Activated T-cell treated with anti-CD3 and anti-CD28 coated beads, Interleukin-2, amount 50 U/mL, for 72 hours (primary cell): ENCODE measurements around the gene SLC17A5. TPM values are rescaled to one million over a fixed set of nuclear protein-coding genes. Genes with fewer than 3 reads are reported as not detected.
"Not testable (repeated sequence)": the region's sequence is repeated elsewhere in the genome, so short reads cannot be mapped to it uniquely, and the experiment has no call there.

ENCODE experiments used
- ATAC-seq, 2 donors: fragments of 150-1000 bp; cut with Tn5 transposase; replicated peaks in 1 of 2; 2 replicates each; pipeline ENCODE4 v1.10.0; 2021; ENCODE audit warnings: moderate library complexity in 2 of 2, mild to moderate bottlenecking in 1 of 2
- DNase-seq, 2 donors: peaks; one replicate each; pipeline ENCODE4 v3.0.0; 2021 to 2022; ENCODE audit warnings: mixed read lengths in 1 of 2
- H3K27ac Mint-ChIP-seq: one replicate; pipeline ENCODE4 v1.8.0; 2022; ENCODE audit warnings: mild to moderate bottlenecking, moderate library complexity, mixed read lengths
- H3K27me3 Mint-ChIP-seq: one replicate; pipeline ENCODE4 v1.8.0; 2022; ENCODE audit warnings: low read depth, mixed read lengths
- H3K36me3 Mint-ChIP-seq, 2 donors: one replicate each; pipeline ENCODE4 v1.8.0; 2022; ENCODE audit warnings: mixed read lengths in 2 of 2, mild to moderate bottlenecking in 1 of 2; ENCODE audit not compliant: insufficient read depth in 2 of 2
- H3K4me1 Mint-ChIP-seq: one replicate; pipeline ENCODE4 v1.8.0; 2022; ENCODE audit warnings: low read depth, mixed read lengths
- H3K4me3 Mint-ChIP-seq, 2 donors: one replicate each; pipeline ENCODE4 v1.8.0; 2022; ENCODE audit warnings: mild to moderate bottlenecking in 2 of 2, mixed read lengths in 2 of 2, moderate library complexity in 2 of 2
- H3K9me3 Mint-ChIP-seq, 2 donors: one replicate each; pipeline ENCODE4 v1.8.0; 2022; ENCODE audit warnings: mixed read lengths in 2 of 2
- total RNA-seq, 2 donors: library from RNA; stranded (reverse); gene quantifications; one replicate each; pipeline ENCODE4 v1.2.3, GENCODE V29; 2022

The SLC17A5 gene
- total RNA-seq, 2 donors from 2014 or later: 3.2 to 4.7 TPM

- no peak for ATAC-seq
- no peak for DNase-seq
- no peaks in the 10 kb centered on the region for H3K9me3 Mint-ChIP-seq
- H3K4me1 Mint-ChIP-seq: peaks cover 3% of the 10 kb centered on the region
- no peak overlapping the region for H3K27ac Mint-ChIP-seq
- H3K4me3 Mint-ChIP-seq: no peak overlapping the region
- no peaks in the 10 kb centered on the region for H3K36me3 Mint-ChIP-seq
- no peaks in the 10 kb centered on the region for H3K27me3 Mint-ChIP-seq
Measured at GRCh38 chr6:73565767-73566485, 87.9 kb downstream of the SLC17A5 start.

GRCh38 chr6:73564578-73565345 is 89.0 kb downstream of the SLC17A5 start:
- no peaks in the 10 kb centered on the region for H3K9me3 Mint-ChIP-seq
- no peaks in the 10 kb centered on the region for H3K36me3 Mint-ChIP-seq
- DNase-seq (no peak), ATAC-seq (no peak)
- H3K27me3 Mint-ChIP-seq: no peaks in the 10 kb centered on the region
- peaks cover 14% of the 10 kb centered on the region for H3K4me1 Mint-ChIP-seq
- no peak overlapping the region for H3K27ac Mint-ChIP-seq
- no peak overlapping the region for H3K4me3 Mint-ChIP-seq

GRCh38 chr6:73562558-73562957 is 91.2 kb downstream of the SLC17A5 start:
- H3K27me3 Mint-ChIP-seq: no peaks in the 10 kb centered on the region
- ATAC-seq (no peak), DNase-seq (no peak)
- no peak overlapping the region for H3K4me3 Mint-ChIP-seq
- H3K27ac Mint-ChIP-seq: no peak overlapping the region
- H3K4me1 Mint-ChIP-seq: peaks cover 26% of the 10 kb centered on the region
- no peaks in the 10 kb centered on the region for H3K36me3 Mint-ChIP-seq
- H3K9me3 Mint-ChIP-seq: no peaks in the 10 kb centered on the region

- Mint-ChIP-seq H3K9me3 (no peaks in the 10 kb centered on the region), H3K4me3 (peak overlapping the region; percentile 53 to 59), H3K4me1 (peaks cover 30% of the 10 kb centered on the region), H3K36me3 (no peaks in the 10 kb centered on the region), H3K27me3 (no peaks in the 10 kb centered on the region), H3K27ac (no peak overlapping the region)
- no peak for ATAC-seq
- DNase-seq: no peak
Measured at GRCh38 chr6:73560853-73561407, 92.9 kb downstream of the SLC17A5 start.

DNA sequence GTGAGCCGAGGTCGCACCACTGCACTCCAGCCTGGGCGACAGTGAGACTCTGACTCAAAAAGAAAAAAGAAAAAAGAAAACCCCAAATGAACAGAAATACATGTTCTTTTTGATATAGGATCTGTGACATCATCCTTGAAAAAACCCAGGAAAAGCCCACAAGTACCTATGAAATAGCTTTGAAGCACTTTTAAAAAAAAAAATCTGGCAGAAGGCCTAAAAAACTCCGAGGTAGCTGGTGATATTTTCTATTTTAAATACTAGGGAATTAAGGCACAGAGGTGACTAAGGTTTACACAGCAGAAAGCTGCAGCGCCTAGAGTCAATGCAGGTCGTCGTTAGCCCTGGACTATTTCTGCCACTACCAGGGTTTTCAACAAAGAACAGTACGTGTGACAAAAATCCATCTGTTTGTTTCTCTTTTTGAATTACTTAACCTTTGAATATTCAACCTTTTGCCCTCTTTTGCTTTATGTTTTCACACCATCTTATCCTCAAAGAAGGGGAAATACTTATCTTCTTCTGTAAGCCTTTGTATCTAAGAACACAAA is 93.5 kb downstream of the SLC17A5 start:
- no peaks in the 10 kb centered on the region for H3K9me3 Mint-ChIP-seq
- no peaks in the 10 kb centered on the region for H3K27me3 Mint-ChIP-seq
- peaks cover 32% of the 10 kb centered on the region for H3K4me1 Mint-ChIP-seq
- ATAC-seq (peak; percentile 46 to 55), DNase-seq (no peak)
- no peaks in the 10 kb centered on the region for H3K36me3 Mint-ChIP-seq
- no peak overlapping the region for H3K27ac Mint-ChIP-seq
- H3K4me3 Mint-ChIP-seq: peak overlapping the region in 1 of 2 donors; percentile 53

GRCh38 chr6:73559399-73559794 is 94.4 kb downstream of the SLC17A5 start:
- H3K27me3 Mint-ChIP-seq, H3K36me3 Mint-ChIP-seq, H3K9me3 Mint-ChIP-seq, ATAC-seq, H3K4me3 Mint-ChIP-seq, H3K27ac Mint-ChIP-seq, DNase-seq: not testable (repeated sequence)
- peaks cover 32% of the 10 kb centered on the region for H3K4me1 Mint-ChIP-seq

GRCh38 chr6:73558624-73559398 is 95.0 kb downstream of the SLC17A5 start:
- Mint-ChIP-seq H3K27me3 (no peaks in the 10 kb centered on the region), H3K9me3 (no peaks in the 10 kb centered on the region), H3K4me1 (peaks cover 32% of the 10 kb centered on the region), H3K27ac (no peak overlapping the region), H3K4me3 (no peak overlapping the region), H3K36me3 (no peaks in the 10 kb centered on the region)
- no peak for ATAC-seq
- DNase-seq: no peak

DNA sequence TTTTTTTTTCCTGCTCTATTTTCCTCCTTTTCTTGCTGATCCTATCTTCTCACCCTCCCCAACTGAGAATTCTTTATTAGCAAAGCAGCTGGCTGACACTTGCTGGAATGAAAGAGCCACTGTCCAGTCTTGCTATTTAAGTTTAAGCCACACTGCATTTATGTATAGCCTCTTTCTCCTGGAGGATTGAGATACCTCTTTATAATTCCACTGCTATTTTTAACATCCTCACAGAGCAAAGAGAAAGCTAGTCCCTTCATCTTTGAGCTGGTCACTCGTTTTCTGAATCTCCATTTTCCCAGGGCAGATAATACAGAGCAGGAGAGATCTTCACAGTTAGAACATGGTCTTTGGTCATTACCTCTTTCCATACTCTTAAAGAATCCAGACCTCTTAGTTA is 97.0 kb downstream of the SLC17A5 start:
- Mint-ChIP-seq H3K9me3 (no peaks in the 10 kb centered on the region), H3K4me1 (peaks cover 32% of the 10 kb centered on the region), H3K27me3 (no peaks in the 10 kb centered on the region), H3K36me3 (no peaks in the 10 kb centered on the region), H3K4me3 (no peak overlapping the region), H3K27ac (no peak overlapping the region)
- no peak for DNase-seq
- ATAC-seq: no peak

- not testable (repeated sequence) for H3K36me3 Mint-ChIP-seq, H3K4me3 Mint-ChIP-seq, DNase-seq, H3K27me3 Mint-ChIP-seq, H3K9me3 Mint-ChIP-seq, H3K27ac Mint-ChIP-seq, ATAC-seq
- H3K4me1 Mint-ChIP-seq: peaks cover 25% of the 10 kb centered on the region
Measured at GRCh38 chr6:73555380-73555949, 98.3 kb downstream of the SLC17A5 start.

DNA sequence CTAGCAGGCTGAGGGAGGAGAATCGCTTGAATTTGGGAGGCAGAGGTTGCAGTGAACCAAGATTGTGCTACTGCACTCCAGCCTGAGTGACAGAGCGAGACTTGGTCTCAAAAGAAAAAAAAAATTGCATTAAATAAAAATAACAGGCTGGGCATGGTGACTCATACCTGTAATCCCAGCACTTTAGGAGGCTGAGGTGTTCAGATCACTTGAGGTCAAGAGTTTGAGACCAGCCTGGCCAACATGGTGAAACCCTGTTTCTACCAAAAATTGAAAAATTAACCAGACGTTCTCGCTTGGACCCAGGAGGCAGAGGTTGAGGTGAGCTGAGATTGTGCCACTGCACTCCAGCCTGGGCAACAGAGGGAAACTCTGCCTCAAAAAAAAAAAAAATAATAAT is 102.7 kb downstream of the SLC17A5 start:
- H3K27me3 Mint-ChIP-seq, H3K36me3 Mint-ChIP-seq, H3K4me3 Mint-ChIP-seq, H3K4me1 Mint-ChIP-seq, DNase-seq, H3K9me3 Mint-ChIP-seq, ATAC-seq, H3K27ac Mint-ChIP-seq: not testable (repeated sequence)

GRCh38 chr6:73548458-73549446 is 105.0 kb downstream of the SLC17A5 start:
- H3K27ac Mint-ChIP-seq: no peak overlapping the region
- H3K36me3 Mint-ChIP-seq: no peaks in the 10 kb centered on the region
- H3K4me1 Mint-ChIP-seq: no peaks in the 10 kb centered on the region
- H3K9me3 Mint-ChIP-seq: no peaks in the 10 kb centered on the region
- H3K27me3 Mint-ChIP-seq: no peaks in the 10 kb centered on the region
- DNase-seq (no peak), ATAC-seq (no peak)
- no peak overlapping the region for H3K4me3 Mint-ChIP-seq

GRCh38 chr6:73547036-73547435 is 106.8 kb downstream of the SLC17A5 start:
- H3K27me3 Mint-ChIP-seq: no peaks in the 10 kb centered on the region
- H3K36me3 Mint-ChIP-seq: no peaks in the 10 kb centered on the region
- no peak overlapping the region for H3K27ac Mint-ChIP-seq
- no peak for ATAC-seq
- H3K9me3 Mint-ChIP-seq: no peaks in the 10 kb centered on the region
- no peak for DNase-seq
- H3K4me3 Mint-ChIP-seq: no peak overlapping the region
- no peaks in the 10 kb centered on the region for H3K4me1 Mint-ChIP-seq
